Forelimb muscle (tissue), 1 donor: Measurements from ENCODE around the gene A1BG. TPM values are rescaled to one million over a fixed set of nuclear protein-coding genes. Genes with fewer than 3 reads are reported as not detected.

Experiments used
- DNase-seq: peaks from one replicate; pipeline ENCODE4 v3.0.0-alpha.2; 2013; ENCODE audit warnings: low read depth
- polyA plus RNA-seq: library from polyadenylated mRNA; unstranded; fragments of 120-200 nt; gene quantifications from one replicate; pipeline ENCODE4 v1.2.1, GENCODE V29; 2013; ENCODE audit not compliant: insufficient read length

The A1BG gene, protein sequence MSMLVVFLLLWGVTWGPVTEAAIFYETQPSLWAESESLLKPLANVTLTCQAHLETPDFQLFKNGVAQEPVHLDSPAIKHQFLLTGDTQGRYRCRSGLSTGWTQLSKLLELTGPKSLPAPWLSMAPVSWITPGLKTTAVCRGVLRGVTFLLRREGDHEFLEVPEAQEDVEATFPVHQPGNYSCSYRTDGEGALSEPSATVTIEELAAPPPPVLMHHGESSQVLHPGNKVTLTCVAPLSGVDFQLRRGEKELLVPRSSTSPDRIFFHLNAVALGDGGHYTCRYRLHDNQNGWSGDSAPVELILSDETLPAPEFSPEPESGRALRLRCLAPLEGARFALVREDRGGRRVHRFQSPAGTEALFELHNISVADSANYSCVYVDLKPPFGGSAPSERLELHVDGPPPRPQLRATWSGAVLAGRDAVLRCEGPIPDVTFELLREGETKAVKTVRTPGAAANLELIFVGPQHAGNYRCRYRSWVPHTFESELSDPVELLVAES
- polyA plus RNA-seq: 3.6 TPM

DNA sequence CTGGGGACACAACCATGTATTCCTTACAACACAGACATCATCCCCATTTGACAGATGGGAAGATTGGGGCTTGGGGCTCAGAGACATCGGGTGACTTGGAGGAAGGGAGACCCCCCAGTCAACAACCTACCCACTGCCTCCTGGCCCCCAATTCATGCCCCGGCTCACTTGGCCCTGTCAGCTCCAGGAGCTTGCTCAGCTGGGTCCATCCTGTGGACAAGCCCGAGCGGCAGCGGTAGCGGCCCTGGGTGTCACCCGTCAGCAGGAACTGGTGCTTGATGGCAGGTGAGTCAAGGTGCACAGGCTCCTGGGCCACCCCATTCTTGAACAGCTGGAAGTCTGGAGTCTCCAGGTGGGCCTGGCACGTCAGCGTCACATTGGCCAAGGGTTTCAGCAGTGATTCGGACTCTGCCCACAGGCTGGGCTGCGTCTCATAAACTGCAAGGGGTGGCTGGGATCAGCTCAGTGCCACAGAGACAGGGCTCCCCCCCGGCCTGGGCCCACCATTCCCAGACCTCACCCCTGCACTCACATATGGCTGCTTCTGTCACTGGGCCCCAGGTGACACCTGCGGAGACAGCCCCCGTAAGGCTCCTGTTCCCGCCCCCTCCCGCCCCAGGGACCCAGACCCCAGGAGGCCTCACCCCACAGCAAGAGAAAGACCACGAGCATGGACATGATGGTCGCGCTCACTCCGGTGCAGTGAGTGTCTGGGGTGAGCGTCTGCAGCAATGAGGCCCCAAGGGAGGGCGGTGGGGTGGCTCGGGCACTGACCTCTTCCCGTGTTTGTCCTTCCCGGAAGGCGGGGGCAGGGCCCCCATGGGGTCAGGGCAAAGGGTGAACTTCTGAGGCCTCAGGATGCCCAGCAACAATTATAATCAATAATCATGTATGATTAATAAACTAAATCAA lies at the start of gene A1BG:
TSS of gene A1BG (minus strand) at position 733 of the 912 bp plus-strand sequence. CDS start at position 678, 55 bp downstream.
- DNase-seq: no peak

- no peak for DNase-seq
Observed at GRCh38 chr19:58401840-58402421, 48.6 kb upstream of the A1BG start.

- DNase-seq: peak; percentile 96
Observed at GRCh38 chr19:58400916-58401839, 47.9 kb upstream of the A1BG start.

DNA sequence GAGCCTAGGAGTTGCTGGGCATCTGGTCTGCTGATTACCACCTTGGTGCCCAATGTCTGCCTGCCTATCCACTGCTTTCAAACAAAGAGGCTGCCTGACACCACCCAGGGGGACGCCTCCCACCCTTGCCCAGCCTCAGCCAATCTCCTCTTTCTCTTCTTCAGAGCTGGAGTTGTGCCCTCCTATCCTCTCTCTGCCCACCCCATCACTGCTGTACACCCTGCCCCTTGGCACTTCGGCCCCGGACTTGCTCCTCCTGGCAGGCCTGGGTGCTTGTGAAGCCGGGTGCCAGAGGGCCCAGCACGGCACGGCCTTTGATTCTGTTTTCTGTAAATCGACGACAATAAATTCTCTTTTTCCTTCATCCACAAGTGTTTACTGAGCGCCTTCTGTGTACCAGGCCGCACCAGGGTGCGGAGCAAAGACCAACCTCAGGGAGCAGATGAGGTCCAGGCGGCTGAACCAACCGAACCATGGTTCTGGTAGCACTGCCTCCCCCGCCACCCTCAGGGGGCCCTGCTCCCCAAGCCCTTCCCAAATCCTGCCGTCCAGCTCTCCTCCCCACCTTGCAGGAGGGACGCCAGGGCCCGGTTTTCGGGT lies 47.1 kb upstream of the A1BG start:
- DNase-seq: no peak

- no peak for DNase-seq
Observed at GRCh38 chr19:58399903-58400302, 46.6 kb upstream of the A1BG start.

DNA sequence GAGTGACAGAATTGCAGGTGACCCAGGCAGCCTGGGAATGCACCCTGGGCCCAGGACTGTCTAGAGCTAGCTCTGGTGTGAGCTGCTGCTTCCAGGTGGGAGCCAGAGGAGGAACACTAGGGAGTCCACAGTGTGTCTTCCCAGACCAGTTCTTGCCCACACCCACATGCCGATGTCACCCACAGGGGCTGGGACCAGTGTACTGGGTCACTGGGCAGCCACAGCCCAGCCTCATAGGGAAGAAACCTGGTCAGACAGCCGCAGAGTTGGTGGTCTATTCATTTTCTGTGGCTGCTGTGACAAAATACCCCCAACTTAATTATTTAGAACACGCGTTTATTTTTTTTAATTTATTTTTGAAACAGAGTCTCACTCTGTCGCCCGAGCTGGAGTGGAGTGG lies 45.3 kb upstream of the A1BG start:
- DNase-seq: no peak

GRCh38 chr19:58398087-58398486 lies 44.8 kb upstream of the A1BG start:
- DNase-seq: no peak

- no peak for DNase-seq
Observed at GRCh38 chr19:58397533-58398037, 44.3 kb upstream of the A1BG start.

- DNase-seq: no peak
Observed at GRCh38 chr19:58396691-58397532, 43.6 kb upstream of the A1BG start.

- no peak for DNase-seq
Observed at GRCh38 chr19:58395979-58396627, 42.8 kb upstream of the A1BG start.

DNA sequence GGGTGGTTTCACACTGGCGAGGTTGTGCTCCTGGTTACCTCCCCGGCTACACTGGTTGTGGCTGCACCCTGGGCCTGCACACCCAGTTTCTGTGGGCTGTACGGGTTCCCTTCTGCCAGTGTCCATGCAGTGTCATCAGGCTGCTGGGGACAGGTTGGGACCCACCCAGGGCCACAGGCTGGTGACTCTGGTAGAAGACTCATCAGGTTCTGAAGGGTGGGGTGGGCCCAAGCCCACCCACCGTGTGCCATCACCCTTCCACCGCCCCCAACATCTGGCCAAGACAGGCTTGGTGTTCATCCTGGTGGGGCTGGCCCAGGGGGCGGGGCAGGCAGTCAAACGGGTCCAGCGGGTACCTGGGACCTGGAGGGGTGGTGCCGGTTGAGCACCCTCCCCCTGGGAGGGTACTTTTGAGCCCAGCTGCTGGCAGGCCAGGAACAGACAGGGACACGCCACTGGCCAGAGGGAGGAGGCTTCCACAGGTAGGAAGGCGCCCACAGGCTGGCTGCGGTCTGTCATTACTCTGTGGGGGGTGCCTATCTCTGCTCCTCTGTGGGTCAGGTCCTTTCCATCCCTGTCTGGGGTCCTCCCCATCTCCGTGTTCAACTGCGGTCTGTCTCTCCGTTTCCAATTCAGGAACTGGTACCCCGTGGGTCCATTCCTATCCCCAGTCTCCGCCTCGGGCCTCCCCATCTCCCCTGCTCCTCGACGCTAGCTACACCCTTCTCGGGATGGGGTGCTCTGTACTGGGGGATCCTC lies 42.1 kb upstream of the A1BG start, which contains the start of gene RNF225:
TSS of gene RNF225 (plus strand) at position 437 of the 759 bp plus-strand sequence. CDS start 434 bp downstream, outside the sequence.
- DNase-seq: no peak

- DNase-seq: no peak
Observed at GRCh38 chr19:58394821-58395219, 41.5 kb upstream of the A1BG start.

DNA sequence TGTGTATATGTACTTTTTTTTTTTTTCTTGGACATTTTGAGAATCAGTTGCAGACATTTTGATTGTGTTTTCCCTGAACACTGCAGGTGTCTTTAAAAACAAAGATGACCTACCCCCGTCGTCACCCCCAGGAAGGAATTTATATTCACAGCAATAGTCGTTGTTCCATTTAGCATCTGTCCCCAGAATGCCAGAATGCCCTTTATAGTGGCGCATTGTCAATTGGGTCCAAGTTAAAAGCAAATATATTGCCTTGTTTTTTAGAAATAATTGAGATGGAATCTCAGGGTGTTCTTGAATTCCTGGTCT lies 40.4 kb upstream of the A1BG start:
- DNase-seq: no peak

GRCh38 chr19:58392945-58393724 lies 39.8 kb upstream of the A1BG start:
- DNase-seq: no peak

GRCh38 chr19:58388175-58388526 lies 34.9 kb upstream of the A1BG start:
- DNase-seq: no peak

DNA sequence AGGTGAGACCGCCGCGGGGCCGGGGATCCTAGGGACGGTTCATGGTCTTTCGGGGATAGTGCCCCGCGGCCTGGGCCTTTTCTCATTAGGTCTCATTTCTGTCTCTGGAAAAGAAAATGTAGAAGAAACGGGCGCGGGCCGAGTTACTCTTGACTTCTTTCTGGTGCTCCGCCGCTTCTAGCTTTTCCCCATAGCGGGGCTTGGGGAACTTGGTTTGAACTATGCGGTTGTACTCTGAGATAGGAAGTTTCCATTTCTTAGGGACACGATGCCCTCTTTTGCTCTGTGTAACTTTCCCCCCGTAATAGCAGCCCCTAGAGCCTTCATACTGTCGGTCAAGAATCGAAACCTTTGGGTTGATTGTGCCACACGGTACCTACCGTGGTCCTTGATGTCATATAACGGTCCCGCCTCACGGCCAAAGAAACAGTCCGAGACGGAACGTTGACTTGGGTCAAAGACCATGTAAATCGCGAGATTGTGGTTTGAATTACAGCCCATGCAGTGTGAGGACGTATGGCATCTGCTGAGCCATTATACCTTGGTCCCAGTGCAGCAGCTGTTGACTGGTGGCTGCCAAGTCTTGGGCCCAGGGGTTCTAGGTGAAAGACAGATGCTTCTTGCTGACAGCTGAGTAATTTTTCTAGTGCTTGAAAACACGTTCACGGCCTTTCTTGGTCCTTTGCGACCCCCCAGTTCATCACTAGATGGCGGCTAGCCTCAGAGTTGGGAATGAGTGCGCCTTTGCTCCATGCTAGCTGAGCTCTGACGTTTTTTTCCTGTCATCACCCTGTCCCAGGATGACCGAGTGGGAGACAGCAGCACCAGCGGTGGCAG lies 34.3 kb upstream of the A1BG start:
- no peak for DNase-seq
